Hematopoietic multipotent progenitor cell (in vitro differentiated cells): ENCODE measurements around the gene FNDC3B. TPM values are rescaled to one million over a fixed set of nuclear protein-coding genes. Genes with fewer than 3 reads are reported as not detected.
A peak's percentile ranks its signal among the peaks of the same experiment; 100 is the strongest.
"Not testable (repeated sequence)": the region's sequence is repeated elsewhere in the genome, so short reads cannot be mapped to it uniquely, and the experiment has no call there.

Experiments used
- DNase-seq, 3 donors: peaks; one replicate each; pipeline ENCODE4 v3.0.0-alpha.2; 2011 to 2015; ENCODE audit warnings: low read depth in 2 of 3, low spot score in 2 of 3
- total RNA-seq: library from RNA; depleted of rRNA; stranded (reverse); fragments of >200 nt; gene quantifications from one replicate; pipeline ENCODE4 v1.2.3, GENCODE V29; 2012

FNDC3B gene
- total RNA-seq, 1 donor: 28.0 TPM

DNA sequence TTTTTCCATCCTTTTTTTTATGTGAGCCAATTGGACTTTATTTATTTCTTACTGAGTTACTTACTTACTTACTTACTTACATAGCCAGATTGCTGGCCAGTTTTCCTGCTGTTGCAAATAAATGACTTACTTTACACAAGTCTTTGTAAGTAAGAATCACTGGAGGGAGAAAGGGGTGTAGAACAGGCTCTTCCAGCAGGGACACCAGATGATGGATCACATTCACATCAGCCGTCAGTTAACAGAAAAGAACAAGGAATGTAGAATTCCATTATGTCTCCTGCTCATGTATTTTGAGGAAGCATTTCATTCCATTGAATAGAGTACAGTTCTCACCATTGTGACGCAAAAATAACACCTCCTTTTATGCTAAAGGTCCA lies 188.6 kb downstream of the FNDC3B start:
- DNase-seq: no peak

- DNase-seq: no peak
Measured at GRCh38 chr3:172229462-172229861, 190.1 kb downstream of the FNDC3B start.

DNA sequence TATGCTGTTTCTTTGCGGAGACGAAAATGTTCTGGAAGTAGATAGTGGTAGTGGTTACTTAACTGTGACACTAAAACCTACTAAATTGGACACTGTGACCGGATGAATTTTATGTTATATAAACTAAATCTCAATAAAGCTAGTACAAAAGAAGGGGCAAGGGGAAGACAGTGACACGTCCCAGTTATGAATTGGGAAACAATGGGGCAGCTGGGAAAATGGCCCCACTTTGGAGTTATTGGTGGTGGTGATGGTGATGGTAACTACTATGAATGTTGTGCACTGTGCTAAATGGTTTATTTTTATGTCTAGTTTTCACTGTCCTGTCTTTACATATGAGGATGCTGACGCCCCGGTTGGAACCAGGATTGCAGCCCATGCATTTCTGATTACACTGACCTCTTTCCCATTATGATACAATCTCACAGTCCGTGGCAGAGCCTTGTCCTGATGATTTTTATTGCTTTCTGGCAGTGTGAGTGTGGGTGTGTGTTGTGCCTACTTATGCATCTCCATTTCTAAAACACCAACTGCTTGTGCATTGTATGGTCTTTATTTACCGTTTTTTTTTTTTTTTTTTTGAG lies 192.0 kb downstream of the FNDC3B start:
- DNase-seq: no peak

DNA sequence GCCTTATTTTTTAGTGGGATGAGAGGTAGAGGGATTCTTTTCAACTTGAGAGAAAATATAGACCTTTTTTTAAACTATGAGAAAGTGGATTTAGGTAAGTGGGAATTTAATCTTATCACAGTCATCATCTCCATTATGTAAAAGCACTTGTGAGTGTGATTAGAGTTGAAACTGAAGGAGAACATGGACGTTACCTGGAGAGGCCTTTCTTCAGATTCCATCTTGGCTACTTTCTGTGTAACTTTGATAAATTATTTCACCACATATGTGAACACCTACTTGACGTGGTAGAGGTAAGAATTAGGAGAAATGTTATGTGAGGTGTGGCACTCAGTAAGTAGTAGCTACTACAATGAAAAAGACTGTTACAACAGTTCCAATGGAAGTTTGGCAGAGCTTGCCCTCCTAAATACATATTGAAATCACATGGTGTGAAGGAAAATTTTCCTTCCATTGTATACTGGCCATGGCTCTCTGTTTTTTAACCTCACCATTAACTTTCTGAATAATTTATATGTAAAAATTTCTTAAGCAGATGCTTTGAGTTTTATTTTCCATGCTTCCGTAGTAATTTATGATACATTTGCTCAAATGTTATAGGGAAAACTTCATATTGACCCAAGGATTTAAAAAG lies 193.3 kb downstream of the FNDC3B start:
- DNase-seq: no peak

DNA sequence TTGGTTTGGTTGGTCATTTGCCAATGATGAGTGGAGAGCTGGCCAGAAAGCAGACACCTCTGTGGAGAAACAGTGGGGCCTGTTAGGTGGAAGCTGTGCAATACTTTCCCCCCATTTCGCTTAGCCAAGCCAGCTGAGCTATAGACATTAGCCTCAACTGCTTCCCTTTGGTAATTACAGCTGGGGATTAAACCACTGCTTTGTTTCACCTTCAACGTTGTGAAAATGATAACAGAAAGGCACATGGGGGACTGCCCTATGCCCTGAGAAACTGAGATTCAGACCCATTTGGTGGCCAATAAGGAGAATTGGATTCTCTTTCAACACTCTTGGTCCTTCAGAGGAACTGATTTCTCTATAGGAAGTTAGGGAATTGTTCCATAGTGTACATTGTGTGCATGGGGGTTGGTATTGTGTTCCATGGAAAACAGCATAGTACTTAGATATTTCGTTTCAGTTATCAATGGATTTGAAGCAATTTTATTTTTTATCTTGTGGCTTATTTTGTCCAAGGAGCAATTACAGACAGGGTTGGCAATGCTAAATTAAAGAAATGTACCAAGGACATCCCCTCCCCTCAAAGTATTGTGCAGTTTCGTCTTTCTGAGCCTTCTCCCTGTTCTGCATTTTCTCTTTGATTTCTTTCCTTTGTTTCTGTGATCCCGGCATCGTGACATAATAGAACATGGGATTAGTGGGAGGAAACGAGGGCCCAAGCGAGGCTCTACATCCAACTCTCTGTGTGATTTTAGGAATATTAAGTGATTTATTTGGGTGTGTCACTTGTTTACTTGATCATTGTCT lies 194.3 kb downstream of the FNDC3B start:
- no peak for DNase-seq

DNA sequence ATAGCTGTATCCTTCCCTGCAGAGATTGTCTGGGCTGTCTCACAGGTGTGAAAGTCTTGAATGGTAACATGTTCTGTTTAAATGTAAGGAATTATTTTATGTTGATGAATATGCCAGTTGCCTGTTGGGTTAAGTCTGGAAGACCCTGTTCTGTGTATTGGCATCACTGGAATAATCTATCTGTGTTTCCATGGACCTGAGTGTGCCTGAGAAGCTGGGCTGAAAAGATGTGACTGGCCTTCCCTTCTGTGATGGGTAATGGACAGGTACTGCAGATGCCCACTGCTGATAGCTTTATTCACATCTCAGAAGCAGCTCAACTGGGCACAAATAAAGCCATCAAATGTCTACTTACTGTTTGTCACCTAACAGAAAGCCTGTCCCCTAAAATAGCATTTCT lies 196.3 kb downstream of the FNDC3B start:
- DNase-seq: no peak

DNA sequence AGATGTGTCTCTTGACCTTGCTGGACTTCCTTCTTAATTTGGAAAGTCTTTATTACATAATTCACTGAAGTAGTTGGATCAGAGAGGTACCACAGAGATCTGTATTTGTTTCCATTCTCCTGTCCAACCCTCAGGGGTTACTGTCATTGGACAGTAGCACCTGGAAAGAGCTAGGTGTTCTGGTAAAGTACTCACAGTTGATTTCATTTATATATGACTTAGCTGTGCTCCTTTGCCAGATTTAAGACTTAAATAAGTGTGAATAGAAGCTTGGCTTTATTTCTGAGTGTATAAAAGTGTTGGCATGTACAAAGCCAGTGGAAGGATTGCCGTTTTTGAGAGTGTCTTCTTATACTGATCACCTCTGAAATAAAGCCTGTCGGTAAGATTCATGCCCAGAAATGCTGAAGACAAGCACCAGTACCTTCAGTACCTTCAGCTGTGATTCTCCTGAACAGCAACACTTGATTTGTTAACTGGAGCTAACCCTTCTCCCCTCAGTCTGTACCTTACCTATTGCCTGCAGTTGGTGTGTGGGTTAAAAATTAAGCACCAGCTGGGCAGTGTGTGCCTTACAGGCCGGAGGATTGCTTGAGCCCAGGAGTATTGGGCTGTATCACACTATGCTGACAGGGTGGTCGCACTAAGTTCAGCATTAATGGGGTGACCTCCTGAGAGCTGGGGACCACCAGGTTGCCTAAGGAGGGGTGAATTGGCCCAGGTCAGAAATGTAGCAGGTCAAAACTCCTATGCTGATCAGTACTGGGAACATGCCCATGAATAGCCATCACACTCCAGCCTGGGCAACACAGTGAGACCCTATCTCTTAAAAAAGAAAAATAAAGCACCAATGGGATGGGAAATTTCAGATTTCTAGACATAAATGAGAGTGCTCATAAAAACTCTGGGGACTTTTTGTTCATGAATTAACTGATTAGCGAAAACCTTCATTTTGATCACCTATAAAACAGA lies 197.7 kb downstream of the FNDC3B start:
- no peak for DNase-seq

- DNase-seq: no peak
Measured at GRCh38 chr3:172238188-172238587, 198.8 kb downstream of the FNDC3B start.

- DNase-seq: peak in 1 of 3 donors; percentile 6
Measured at GRCh38 chr3:172239218-172239790, 199.9 kb downstream of the FNDC3B start.

- no peak for DNase-seq
Measured at GRCh38 chr3:172241405-172241804, 202.0 kb downstream of the FNDC3B start.

GRCh38 chr3:172242471-172242870 lies 203.1 kb downstream of the FNDC3B start:
- DNase-seq: not testable (repeated sequence)

DNA sequence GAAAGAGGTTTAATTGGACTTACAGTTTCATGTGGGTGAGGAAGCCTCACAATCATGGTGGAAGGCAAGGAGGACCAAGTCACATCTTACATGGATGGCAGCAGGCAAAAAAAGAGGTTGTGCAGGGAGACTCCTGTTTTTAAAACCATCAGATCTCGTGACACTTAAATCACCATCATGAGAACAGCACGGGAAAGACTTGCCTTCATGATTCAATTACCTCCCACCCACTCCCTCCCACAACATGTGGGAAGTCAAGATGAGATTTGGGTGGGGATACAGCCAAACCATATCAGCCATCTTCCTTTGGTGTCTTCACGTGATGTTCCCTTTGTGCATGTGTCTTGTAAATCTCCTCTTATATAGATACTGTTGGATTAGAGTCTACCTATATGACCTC lies 204.0 kb downstream of the FNDC3B start:
- DNase-seq: not testable (repeated sequence)

DNA sequence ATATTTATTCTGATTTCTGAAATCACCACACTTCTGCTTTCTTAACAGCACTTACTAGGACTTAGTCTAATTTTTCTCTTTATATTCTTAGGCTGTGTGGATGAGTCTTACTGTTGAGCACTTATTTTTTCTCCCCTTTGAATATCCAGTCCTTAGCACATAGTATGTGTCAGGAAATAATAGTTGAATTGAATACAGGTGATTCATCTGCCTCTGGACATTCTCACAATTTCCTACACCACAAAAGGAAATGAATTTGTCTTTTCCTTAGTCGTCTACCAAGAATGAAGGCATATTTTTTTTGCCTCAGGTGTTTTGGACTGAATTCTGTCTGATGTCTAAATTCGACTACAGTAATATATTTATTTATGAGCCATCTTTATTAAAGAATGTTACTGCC lies 204.6 kb downstream of the FNDC3B start:
- no peak for DNase-seq

- DNase-seq: no peak
Measured at GRCh38 chr3:172245241-172245640, 205.9 kb downstream of the FNDC3B start.

GRCh38 chr3:172246107-172246844 lies 206.9 kb downstream of the FNDC3B start:
- DNase-seq: no peak

GRCh38 chr3:172247525-172248274 lies 208.3 kb downstream of the FNDC3B start:
- no peak for DNase-seq

DNA sequence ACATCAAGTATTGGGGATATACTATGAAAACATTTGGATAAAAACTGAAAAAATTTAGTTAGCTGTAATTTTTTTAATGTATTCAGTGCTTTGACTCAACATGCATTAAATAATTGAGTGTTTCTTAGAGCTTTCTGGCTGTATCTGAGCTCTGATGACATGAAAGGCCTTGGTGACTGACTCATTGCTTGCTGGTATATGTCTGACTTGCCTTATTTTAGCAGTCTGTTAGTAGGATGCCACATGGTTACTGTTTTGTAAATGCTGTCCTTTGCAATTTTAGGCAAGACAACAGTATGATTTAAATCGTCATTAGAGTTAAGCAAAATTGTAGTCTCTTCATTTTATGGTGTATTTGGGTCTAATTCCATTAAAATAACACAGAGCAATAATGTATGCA lies 209.7 kb downstream of the FNDC3B start:
- DNase-seq: no peak

DNA sequence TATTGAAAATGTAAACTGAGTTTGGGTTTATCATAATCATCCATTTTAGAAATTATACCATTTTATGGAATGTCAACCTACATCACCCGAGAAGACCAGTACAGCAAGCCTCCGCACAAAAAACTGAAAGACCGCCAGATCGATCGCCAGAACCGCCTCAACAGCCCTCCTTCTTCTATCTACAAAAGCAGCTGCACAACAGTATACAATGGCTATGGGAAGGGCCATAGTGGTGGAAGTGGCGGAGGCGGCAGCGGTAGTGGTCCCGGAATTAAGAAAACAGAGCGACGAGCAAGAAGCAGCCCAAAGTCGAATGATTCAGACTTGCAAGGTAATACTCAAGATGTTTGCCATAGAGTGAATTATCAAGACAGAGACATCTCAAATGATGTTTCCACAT lies 211.8 kb downstream of the FNDC3B start:
- DNase-seq: no peak

DNA sequence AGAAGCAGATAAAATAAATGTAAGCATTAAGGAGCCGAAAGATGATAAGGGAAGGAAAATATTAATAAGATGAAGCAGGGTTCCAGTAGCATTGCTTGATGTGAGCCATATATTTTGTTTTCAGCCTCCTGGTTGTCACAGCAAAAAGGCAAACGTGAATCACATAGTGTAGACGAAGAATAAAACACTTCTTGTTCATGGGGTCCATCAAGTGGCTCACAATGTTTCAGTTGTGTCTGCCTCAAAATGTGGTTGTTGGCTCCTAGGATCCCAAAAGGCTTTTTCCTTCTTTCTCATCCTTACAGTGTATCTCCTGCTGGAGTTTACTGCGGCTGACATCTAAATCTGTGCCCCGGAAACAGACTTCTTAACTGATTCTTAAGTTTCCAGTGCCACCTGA lies 213.8 kb downstream of the FNDC3B start:
- DNase-seq: no peak
